Activated CD4-positive, alpha-beta T cell treated with anti-CD3 and anti-CD28 coated beads for 36 hours (primary cell): ENCODE results near the gene LILRB3. TPM values are rescaled to one million over a fixed set of nuclear protein-coding genes. Genes with fewer than 3 reads are reported as not detected.
"Not testable (repeated sequence)": the region's sequence is repeated elsewhere in the genome, so short reads cannot be mapped to it uniquely, and the experiment has no call there.

Experiments used
- ATAC-seq: fragments of 200-7000 bp; cut with Tn5 transposase; one replicate; pipeline ENCODE4 v1.10.0; 2021; ENCODE audit warnings: mild to moderate bottlenecking, moderate library complexity
- CTCF ChIA-PET: fragments of 350-600 bp; sonication (Branson Sonifier 250); formaldehyde crosslinking; loops from one replicate; lab custom pipeline; 2021; ENCODE audit warnings: antibody characterized with exemption; lab: Charles Lee
- POLR2A ChIA-PET: fragments of 350-600 bp; sonication (Branson Sonifier 250); formaldehyde crosslinking; loops from one replicate; lab custom pipeline; 2021; ENCODE audit warnings: antibody characterized with exemption, inconsistent platforms; lab: Charles Lee
- DNase-seq: peaks from one replicate; pipeline ENCODE4 v3.0.0-alpha.2; 2020
- H3K27ac Mint-ChIP-seq: one replicate; pipeline ENCODE4 v1.8.0; 2021; ENCODE audit warnings: mixed read lengths
- H3K27me3 Mint-ChIP-seq: one replicate; pipeline ENCODE4 v1.8.0; 2021; ENCODE audit warnings: mixed read lengths
- H3K36me3 Mint-ChIP-seq: one replicate; pipeline ENCODE4 v1.8.0; 2021; ENCODE audit warnings: low read depth, mixed read lengths
- H3K4me1 Mint-ChIP-seq: one replicate; pipeline ENCODE4 v1.8.0; 2021; ENCODE audit warnings: mixed read lengths
- H3K4me3 Mint-ChIP-seq: one replicate; pipeline ENCODE4 v1.8.0; 2021; ENCODE audit warnings: mild to moderate bottlenecking, moderate library complexity, mixed read lengths
- H3K9me3 Mint-ChIP-seq: one replicate; pipeline ENCODE4 v1.8.0; 2021; ENCODE audit warnings: low read depth, mixed read lengths
- intact Hi-C, 2 experiments: fragments of 100-400 bp; cut with DNase I in 1 of 2; cut with micrococcal nuclease in 1 of 2; formaldehyde crosslinking; loops; one replicate each; pipeline versions ENCODE4 v1.14.2 to v1.15.1; 2022 to 2024; cut with DNase I, micrococcal nuclease
- total RNA-seq, 2 experiments: library from RNA; stranded (reverse); gene quantifications; one replicate each; pipeline ENCODE4 v1.2.3, GENCODE V29; 2021

LILRB3 gene
- total RNA-seq, 2 experiments from 2014 or later: not detected

- ChIA-PET CTCF (no interaction called here), POLR2A (interaction anchor here (0.9 kb wide), 1 partner anchor 11 kb away, joined by 3 read pairs; no protein-coding TSS in a partner anchor)
- Mint-ChIP-seq H3K36me3 (peaks cover 36% of the 10 kb centered on the region), H3K4me3 (no peak overlapping the region), H3K4me1 (no peaks in the 10 kb centered on the region), H3K27ac (no peak overlapping the region), H3K9me3 (no peaks in the 10 kb centered on the region), H3K27me3 (no peaks in the 10 kb centered on the region)
- intact Hi-C loops: loop anchor here in 1 of 2 experiments (1.0 kb wide), 1 partner anchor 11 kb away; the partner anchor contains the start of gene MBOAT7
- DNase-seq: peak; percentile 69
- peak; percentile 94 for ATAC-seq
Observed at GRCh38 chr19:54178581-54179261, 44.1 kb downstream of the LILRB3 start.

- DNase-seq: no peak
- no peaks in the 10 kb centered on the region for H3K9me3 Mint-ChIP-seq
- intact Hi-C loops: loop anchor here in 1 of 2 experiments (2.0 kb wide), 1 partner anchor 15 kb away; the partner anchor contains the start of gene MBOAT7
- no peak for ATAC-seq
- H3K36me3 Mint-ChIP-seq: peaks cover 20% of the 10 kb centered on the region
- CTCF ChIA-PET: interaction anchor here (0.6 to 1.4 kb wide), 3 partner anchors 14 to 92 kb away, joined by 3 to 6 read pairs (median 3); partner anchors contain the start of gene LENG1
- POLR2A ChIA-PET: interaction anchor here (0.7 kb wide), 1 partner anchor 8 kb away, joined by 3 read pairs; no protein-coding TSS in a partner anchor
- no peaks in the 10 kb centered on the region for H3K27me3 Mint-ChIP-seq
- no peaks in the 10 kb centered on the region for H3K4me1 Mint-ChIP-seq
- no peak overlapping the region for H3K4me3 Mint-ChIP-seq
- H3K27ac Mint-ChIP-seq: no peak overlapping the region
Observed at GRCh38 chr19:54173951-54174834, 48.6 kb downstream of the LILRB3 start.

GRCh38 chr19:54173359-54173699 lies 49.5 kb downstream of the LILRB3 start:
- no peak overlapping the region for H3K4me3 Mint-ChIP-seq
- ChIA-PET CTCF (interaction anchor here (0.6 to 1.4 kb wide), 3 partner anchors 13 to 1895 kb away, joined by 3 to 6 read pairs (median 3); partner anchors contain the start of gene LENG1), POLR2A (no interaction called here)
- no peak for DNase-seq
- no peak for ATAC-seq
- no peaks in the 10 kb centered on the region for H3K9me3 Mint-ChIP-seq
- no peaks in the 10 kb centered on the region for H3K27me3 Mint-ChIP-seq
- H3K36me3 Mint-ChIP-seq: peaks cover 13% of the 10 kb centered on the region
- H3K27ac Mint-ChIP-seq: no peak overlapping the region
- intact Hi-C loops: no loop called here
- H3K4me1 Mint-ChIP-seq: peaks cover 1% of the 10 kb centered on the region

DNA sequence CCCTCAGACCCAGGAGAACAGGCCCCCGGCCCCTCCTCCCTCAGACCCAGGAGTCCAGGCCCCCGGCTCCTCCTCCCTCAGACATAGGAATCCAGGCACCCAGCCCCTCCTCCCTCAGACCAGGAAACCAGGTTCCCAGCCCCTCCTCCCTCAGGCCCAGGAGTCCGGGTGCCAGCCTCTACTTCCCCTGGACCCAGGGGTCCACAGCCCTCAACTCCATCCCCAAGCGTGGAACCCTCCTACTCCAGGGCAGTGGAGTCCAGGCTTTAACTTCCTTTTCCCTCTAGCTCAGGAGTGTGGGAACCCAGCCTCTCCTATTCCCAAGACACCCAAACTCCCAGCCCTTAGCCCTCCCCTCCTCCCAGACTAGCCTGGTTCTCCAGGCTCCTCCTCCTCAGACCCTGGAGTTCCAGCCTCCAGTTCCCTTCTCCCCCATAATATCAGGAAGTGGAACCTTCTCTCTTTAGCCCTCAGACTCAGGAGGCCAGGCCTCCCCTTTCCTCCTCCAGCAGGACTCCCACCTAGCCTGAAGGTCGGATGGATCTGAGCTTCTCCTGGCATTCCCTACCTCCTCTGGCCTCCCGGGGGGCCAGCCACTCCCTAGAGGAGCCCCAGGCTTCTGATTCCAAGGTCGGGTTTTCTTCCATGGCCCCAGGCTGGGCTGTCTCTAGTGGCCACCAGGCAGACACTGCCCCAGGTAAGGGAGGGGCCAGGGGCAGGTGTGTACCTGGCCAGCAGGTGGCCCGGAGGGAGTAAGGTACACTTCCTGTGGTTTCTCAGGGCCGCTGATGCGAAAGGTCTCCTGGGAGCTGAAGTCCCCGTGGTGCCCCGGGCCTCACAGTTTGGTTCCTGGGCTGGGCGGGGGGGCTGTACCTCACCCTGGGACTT lies 50.1 kb downstream of the LILRB3 start, which contains the start of gene TMC4:
Gene TMC4, minus strand, starts transcription at position 690 of the 888 bp plus-strand sequence. Its CDS starts 43 bp downstream, at position 647.
- Mint-ChIP-seq H3K27ac (no peak within 1 kb of the TSS), H3K4me3 (no peak within 1 kb of the TSS), H3K9me3 (no peaks in the 10 kb centered on the region), H3K36me3 (peaks cover 8% of the 10 kb centered on the region), H3K27me3 (no peaks in the 10 kb centered on the region), H3K4me1 (peaks cover 5% of the 10 kb centered on the region)
- CTCF ChIA-PET: interaction anchor here (0.6 to 1.4 kb wide), 2 partner anchors 13 to 1896 kb away, joined by 3 read pairs; partner anchors contain the start of gene LENG1
- intact Hi-C loops: no loop called here
- DNase-seq: no peak
- POLR2A ChIA-PET: no interaction called here
- no peak for ATAC-seq

DNA sequence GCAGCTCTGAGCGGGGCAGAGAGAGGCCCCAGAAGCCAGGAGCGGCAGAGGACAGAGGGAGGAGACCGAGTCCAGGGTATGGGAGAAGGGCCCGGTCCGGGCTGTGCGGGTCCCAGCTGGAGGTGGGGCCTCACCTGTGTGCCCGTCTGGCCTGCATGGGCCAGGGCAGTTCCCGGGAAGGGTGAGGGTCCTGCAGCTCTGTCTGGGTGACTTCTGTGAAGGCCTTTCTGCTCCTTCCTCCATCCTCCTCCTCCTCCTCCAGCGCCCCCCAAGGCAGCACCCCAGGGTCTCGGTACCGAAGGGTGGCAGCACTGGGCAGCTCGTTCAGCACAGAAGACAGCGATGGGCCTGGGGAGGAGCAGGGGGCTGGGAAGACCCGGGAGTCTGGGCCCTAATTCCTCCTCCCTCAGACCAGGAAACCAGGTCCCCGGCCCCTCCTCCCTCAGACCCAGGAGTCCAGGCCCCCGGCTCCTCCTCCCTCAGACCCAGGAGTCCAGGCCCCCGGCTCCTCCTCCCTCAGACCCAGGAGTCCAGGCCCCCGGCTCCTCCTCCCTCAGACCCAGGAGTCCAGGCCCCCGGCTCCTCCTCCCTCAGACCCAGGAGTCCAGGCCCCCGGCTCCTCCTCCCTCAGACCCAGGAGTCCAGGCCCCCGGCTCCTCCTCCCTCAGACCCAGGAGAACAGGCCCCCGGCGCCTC lies 50.9 kb downstream of the LILRB3 start:
- H3K9me3 Mint-ChIP-seq, H3K27me3 Mint-ChIP-seq, H3K27ac Mint-ChIP-seq, DNase-seq, H3K36me3 Mint-ChIP-seq, intact Hi-C loops, H3K4me3 Mint-ChIP-seq, H3K4me1 Mint-ChIP-seq, ATAC-seq: not testable (repeated sequence)
- ChIA-PET POLR2A (interaction anchor here (0.6 kb wide), 1 partner anchor 36 kb away, joined by 3 read pairs; no protein-coding TSS in a partner anchor), CTCF (interaction anchor here (0.6 kb wide), 1 partner anchor 141 kb away, joined by 3 read pairs; the partner anchor contains the start of gene LILRA5)

DNA sequence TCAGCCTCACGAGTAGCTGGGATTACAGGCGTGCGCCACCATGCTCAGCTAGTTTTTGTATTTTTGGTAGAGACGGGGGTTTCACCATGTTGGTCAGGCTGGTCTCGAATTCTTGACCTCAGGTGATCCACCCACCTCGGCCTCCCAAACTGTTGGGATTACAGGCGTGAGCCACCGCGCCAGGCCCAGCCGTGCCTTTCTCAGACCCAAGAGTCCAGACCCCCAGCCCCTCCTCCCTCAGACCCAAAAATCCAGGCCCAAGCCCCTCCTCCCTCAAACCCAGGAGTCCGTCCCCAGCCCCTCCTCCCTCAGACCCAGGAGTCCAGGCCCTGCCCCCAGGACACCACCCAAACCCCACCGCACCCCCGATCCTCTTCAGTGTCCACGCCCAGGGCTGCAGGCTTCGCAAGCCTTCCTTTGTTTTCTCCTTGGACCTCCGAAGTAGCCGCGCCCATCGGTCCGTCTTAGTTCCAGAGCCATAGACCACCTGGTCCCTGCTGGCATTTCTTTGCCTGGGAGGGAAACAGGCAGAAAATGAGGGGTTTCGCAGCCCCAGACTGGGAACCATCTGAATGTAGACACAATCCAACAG lies 53.6 kb downstream of the LILRB3 start:
- Mint-ChIP-seq H3K36me3 (no peaks in the 10 kb centered on the region), H3K27ac (no peak overlapping the region), H3K9me3 (no peaks in the 10 kb centered on the region), H3K4me1 (peaks cover 12% of the 10 kb centered on the region), H3K27me3 (peaks cover under 1% of the 10 kb centered on the region), H3K4me3 (no peak overlapping the region)
- ATAC-seq: no peak
- intact Hi-C loops: loop anchor here in 1 of 2 experiments (2.0 kb wide), 1 partner anchor 152 kb away; no protein-coding TSS in a partner anchor
- ChIA-PET POLR2A (interaction anchor here (0.6 kb wide), 1 partner anchor 13 kb away, joined by 3 read pairs; no protein-coding TSS in a partner anchor), CTCF (interaction anchor here (0.6 to 2.6 kb wide), 15 partner anchors 8 to 97 kb away, joined by 3 to 15 read pairs (median 4); partner anchors contain the start of genes LENG1 and MBOAT7)
- no peak for DNase-seq

DNA sequence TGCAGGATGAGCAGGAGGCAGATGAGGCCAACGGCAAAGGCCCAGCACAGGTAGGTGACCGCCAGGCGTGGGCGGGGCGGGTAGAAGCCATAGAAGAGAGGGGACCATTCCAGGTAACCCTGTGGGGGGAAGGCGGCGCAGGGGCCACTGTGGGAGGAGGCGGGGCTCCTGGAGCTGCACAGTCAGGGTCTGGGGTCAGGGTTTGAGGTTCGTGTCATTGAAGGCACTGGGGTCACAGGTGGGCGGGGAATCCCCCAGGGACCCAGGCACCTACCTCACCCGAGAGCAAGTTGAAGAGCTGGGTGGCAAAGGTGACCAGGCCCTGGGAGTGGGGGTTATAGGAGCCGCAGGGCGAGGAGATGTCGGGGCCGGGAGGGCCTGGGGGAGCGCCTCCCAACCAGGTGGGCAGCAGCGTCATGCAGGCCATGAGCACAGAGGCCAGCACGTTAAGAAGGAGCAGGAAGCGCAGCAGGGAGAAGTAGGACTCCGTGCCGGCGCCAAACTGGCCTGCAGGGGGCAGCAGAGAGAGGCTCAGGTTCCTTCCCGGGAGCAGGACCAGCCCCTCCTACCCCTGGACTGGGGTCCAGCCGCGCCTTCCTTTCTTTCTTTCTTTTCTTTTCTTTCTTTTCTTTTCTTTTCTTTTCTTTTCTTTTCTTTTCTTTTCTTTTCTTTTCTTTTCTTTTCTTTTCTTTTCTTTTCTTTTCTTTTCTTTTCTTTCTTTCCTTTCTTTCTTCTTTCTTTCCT lies 54.5 kb downstream of the LILRB3 start:
- H3K27ac Mint-ChIP-seq: no peak overlapping the region
- H3K4me3 Mint-ChIP-seq: no peak overlapping the region
- ChIA-PET POLR2A (interaction anchor here (0.6 to 1.9 kb wide), 2 partner anchors 12 to 20 kb away, joined by 3 to 12 read pairs; partner anchors contain the start of gene MBOAT7), CTCF (interaction anchor here (0.6 to 2.6 kb wide), 12 partner anchors 8 to 233 kb away, joined by 3 to 15 read pairs (median 4); partner anchors contain the start of genes LENG1 and MBOAT7)
- peaks cover 19% of the 10 kb centered on the region for H3K4me1 Mint-ChIP-seq
- no peaks in the 10 kb centered on the region for H3K9me3 Mint-ChIP-seq
- no peaks in the 10 kb centered on the region for H3K36me3 Mint-ChIP-seq
- H3K27me3 Mint-ChIP-seq: peaks cover 5% of the 10 kb centered on the region
- intact Hi-C loops: loop anchor here (1.0 to 2.0 kb wide), 3 partner anchors 63 to 152 kb away; no protein-coding TSS in a partner anchor
- ATAC-seq (peak; percentile 93), DNase-seq (peak; percentile 96)
